ENCODE measurements around the gene ARHGEF25.

Gene ARHGEF25

GRCh38 chr12:57621497-57622292, 10.5 kb downstream of the ARHGEF25 start:
- peak; percentile 42 for DNase-seq (ENCODE audit: low read depth)

GRCh38 chr12:57622293-57623245, 11.3 kb downstream of the ARHGEF25 start:
- no peak for DNase-seq (ENCODE audit: low read depth)

GRCh38 chr12:57623385-57623784, 12.2 kb downstream of the ARHGEF25 start:
- no peak for DNase-seq (ENCODE audit: low read depth)

GRCh38 chr12:57623811-57624390, 12.7 kb downstream of the ARHGEF25 start:
- no peak for DNase-seq (ENCODE audit: low read depth)

DNA sequence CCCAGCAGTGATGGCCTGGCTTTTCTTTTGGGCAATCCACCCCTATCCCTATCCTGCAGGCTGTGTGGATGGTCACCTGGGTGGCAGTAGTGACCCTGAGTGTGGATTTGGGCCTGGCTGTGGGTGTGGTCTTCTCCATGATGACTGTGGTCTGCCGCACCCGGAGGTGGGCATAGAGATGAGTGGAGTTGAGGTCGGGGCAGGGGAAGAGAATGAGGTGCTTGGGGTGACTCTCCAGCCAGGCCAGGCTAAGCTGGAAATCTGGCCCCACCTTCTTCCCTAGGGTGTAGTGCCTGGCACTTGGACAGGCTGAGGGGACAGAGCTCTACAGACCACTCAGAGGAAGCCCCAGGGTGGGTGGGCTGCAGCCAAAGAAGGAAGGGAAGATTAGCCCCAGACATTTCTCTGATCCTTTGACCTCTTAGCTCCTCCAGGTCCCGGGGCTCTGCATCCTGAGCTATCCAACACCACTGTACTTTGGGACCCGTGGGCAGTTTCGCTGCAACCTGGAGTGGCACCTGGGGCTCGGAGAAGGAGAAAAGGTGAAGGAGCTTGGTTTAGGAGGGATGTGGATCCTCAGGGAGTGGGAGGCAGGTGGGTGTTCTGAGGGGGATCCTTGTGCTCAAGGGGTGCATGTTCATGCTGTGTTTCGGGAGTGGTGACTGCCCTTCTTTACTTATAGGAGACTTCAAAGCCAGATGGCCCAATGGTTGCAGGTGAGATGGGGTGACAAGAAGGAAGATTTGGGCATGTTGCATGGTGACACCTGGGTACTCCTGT, 13.4 kb downstream of the ARHGEF25 start:
- DNase-seq (ENCODE audit: low read depth), result no peak

DNA sequence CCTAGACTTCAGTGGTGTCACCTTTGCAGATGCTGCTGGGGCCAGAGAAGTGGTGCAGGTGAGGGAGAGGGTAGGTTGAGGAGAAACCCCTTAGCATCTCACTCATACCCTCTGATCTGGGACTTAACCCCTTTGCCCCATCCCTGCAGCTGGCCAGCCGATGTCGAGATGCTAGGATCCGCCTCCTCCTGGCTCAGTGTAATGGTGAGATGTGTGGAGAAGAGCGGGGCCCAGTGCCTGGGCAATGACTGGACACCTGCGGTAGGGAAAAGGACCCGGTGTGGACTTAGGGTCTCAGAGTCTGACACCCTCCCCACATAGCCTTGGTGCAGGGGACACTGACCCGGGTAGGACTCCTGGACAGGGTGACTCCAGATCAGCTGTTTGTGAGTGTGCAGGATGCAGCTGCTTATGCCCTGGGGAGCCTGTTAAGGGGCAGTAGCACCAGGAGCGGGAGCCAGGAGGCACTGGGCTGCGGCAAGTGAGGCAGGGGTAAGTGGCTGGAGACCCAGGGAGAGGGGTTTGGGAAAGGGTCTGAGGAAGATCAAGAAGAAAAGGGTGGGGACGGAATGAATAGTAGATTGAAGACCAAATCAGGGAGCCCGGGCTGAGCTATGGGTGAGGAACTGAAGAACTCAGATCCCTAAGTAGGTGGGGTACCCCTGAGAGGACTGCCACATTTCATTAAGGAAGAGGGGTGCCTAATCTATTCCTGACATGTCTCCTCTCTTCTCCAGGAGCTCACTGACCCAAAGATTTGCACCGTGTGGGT, 14.2 kb downstream of the ARHGEF25 start:
- DNase-seq (ENCODE audit: low read depth), result no peak

- DNase-seq (ENCODE audit: low read depth), result no peak
Observed at GRCh38 chr12:57626111-57626920, 15.1 kb downstream of the ARHGEF25 start.

DNA sequence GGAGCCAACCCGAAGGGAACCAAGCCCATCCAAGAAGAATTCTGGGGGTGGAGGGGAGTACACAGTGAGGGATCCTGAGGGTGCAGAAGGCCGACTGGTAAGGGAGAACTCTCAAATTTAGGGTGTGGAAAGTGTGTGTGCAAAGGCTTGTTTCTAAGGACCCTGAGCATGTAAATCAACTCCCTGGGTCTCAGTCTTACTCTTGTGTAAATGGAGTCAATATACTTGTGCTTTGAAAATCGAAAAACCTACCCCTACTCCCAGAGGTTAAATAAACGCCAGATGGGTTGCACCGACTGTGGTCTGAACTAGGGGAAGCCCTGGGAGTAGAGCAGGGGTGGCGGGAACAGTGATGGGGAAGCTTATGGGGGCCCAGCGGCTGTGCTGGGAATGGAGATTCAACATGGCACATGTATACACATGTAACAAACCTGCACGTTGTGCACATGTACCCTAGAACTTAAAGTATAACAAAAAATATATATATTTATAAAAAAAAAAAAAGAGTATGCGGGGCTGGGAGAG, 15.7 kb downstream of the ARHGEF25 start:
- DNase-seq (ENCODE audit: low read depth), result no peak

DNA sequence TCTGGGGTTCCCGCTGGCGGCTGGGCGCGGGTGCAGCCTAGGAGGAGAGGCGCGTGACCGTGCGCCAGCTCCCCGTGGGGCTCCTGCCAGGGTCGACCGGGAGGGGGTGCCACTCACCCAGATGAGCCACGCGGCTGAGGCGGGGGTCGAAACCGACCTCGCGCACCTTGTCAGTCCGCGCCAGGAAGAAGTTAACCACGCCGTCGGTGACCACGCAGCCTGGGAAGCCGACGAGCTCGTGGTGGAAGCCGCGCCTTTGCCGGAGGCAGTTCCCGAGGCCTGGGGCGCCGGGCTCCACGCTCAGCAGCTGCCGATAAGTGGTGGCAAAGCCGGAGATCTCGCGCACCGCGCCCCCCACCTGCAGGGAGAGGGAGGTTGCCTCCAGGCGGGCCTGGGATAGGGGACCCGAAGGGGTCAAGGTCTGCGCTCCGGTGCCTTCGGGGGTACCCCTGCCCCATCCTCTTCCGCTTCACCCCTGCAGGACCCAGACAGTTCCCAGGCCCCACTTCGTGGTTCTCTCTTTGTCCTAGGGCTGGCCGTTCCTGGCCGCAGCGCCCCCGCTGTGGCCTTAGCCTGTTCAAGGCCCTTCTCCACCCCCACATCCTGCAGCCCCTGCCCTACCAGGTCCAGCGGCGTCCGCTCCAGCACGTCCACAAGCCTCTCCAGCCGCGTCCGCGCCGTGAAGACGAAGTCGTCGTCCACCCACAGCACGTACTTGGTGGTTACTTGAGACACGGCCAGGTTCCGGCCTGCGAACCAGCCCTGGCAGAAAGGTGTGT, 16.5 kb downstream of the ARHGEF25 start:
- DNase-seq (ENCODE audit: low read depth), result no peak

- no peak for DNase-seq (ENCODE audit: low read depth)
Observed at GRCh38 chr12:57628280-57629191, 17.3 kb downstream of the ARHGEF25 start.

DNA sequence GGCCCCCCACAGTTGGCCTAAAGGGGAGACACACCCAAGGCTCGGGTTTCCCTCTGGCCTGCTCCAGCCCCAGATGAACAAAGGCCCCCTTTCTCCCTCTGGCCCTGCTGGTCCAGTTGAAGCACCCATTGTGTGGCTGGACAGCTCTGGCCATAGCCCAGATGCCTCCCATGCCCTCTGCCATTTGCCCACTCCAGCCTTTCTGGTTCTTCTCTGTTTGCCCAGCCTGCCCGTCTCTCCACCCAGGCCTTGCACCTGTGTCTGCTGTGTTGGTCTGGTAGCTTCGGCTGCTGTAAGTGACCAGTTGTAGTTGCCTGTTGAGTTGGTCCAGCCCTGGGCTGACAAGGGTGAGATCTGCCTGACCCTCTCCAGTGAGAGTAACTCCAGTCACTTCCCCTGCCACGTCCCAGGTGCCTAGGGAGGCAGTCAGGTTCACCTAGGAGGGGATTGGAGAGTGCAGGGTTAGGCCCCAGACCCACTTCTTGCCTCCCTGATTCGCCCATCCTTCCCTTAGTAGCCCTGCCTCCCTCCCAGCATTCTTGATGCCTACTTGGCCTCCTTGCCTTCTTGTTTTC, 18.7 kb downstream of the ARHGEF25 start:
- no peak for DNase-seq (ENCODE audit: low read depth)

DNA sequence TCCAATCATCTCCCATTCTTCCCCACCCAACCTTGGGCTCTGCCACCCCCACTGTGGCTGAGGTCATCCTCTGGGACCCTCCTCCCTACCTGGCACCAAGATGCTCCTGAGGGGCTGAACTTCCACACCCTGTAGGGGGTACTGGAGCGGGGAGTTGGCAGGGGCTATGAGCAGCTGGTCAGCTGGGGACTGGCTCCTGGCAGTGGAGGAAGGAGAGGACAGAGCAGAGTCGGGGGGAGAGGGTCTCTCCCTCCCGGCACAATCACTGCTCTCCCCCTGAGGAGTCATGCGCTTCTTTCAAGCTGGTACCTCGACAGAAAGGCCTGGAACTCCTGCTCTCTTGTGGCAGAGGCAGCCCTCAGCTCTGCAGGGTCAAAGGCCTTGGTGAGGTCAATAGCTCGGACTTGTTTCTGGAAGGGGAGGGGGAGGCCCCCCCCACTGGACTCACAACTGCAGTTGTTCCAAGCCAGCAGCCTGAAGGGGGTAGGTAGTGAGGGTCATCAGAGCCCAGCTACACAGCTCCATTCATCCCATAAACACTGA, 19.7 kb downstream of the ARHGEF25 start:
- DNase-seq (ENCODE audit: low read depth), result no peak

DNA sequence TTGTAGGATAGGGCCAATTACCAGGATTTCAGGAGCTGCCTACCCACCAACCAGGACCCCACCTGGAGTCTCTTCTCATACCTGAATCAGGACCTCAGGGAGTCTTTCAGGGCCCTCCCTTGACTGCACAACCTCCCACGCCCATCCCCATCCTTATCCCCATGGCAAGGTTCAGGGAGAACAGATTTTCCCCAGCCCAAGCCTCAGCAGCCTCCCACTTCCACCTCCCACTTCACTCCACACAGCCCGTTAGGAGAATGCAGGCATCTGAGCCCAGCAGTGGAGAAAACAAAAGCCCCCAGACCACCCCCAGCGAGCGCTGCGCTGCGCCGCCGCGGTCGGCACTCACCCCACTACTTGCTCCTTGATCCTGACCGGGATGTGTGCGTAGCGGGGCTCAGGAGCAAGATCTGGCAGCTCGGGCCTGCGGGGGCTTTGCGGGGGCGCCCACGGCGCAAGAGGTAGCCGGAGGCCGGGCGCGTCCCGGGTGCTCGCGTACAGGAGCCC, 20.4 kb downstream of the ARHGEF25 start:
- DNase-seq (ENCODE audit: low read depth), result no peak

DNA sequence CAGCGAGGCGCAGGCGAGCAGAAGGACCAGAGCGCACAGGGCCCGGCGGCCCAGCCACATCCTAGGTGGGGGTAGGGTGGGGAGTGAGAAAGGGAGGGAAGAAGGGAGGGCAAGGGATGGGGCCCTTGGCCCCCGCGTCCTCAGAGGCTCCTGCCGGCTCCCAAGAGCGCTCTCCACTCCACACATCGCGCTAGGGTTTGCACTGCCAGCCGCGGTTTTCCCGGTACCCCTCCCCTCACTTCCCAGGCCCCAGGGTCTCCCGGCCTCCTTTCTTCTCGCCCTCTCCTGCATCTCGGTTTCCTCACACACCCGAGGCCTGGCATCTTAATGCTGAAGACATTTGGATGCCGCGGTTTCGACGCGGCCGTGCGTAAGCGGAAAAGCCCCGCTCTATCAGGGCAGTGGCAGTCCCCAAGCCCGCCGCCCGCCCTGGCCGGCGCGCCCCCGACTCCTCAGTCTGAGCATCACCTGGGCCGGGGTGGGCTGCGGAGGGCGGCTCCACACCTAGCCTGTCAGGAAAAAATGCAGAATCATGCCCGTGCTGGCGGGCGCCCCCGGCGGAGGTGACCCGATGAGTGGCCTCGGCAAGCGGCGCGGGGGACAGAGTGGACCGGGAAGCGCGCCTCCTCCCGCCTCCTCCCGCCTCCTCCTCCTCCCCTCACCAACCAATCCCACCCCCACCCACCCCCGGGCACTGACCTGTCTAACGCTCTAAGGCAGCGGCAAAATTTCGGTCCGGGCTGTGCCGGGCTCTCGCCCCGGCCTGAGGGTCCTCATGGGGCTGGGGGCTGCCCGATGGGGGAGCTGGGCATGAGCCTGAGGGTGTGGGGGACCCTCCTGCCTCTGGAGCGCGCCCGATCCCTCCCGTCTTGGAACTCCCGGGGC, 21.1 kb downstream of the ARHGEF25 start:
- DNase-seq (ENCODE audit: low read depth), result no peak

DNA sequence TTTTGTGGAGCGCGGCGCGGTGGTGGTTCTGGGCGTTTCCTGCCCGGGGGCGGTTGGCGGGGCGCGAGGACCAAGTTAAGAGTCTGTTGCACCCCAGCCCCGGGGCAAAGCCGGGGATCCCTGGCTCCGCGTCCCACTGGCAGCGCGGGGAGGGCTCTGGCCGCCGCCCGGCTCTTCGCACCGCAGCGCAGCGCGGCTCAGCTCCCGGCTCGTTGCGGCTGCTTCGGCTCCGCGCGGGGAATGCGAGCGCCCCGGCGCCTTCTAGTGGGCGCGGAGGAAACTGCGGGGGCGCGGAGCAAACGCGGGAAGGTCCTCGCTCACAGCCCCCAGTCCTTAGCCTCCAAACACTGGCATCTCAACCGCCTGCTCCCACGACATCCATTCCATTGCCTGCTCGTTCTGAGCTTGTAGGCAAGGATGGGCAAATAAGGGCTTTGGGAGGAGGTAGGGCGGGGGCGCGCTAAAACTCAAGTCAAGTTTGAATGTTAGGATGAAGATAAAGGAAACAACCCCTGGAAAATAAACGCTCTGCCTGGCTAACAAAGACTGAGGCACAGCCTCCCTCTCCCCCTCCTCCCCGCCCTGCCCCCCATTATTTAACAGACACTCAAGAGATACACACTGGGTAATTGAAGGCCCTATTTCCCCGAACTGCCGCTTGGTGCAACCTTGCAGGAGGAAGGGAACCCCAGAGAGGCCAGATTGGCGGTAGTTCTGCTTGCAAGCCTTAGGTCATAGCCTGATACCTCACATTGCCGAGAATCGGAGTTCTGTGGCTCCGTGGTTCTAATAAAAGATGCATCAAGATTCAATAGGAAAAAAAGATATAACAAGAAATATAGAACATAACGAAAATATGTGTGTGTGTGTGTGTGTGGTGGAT, 22.0 kb downstream of the ARHGEF25 start, which contains the start of gene B4GALNT1:
B4GALNT1 (minus strand) TSS at position 244 of the 883 bp plus-strand sequence. CDS start 1,069 bp downstream, outside the sequence.
- DNase-seq (ENCODE audit: low read depth), result peak; percentile 50
